SK-N-SH (cell line): ENCODE data around the gene ZBTB7A.

Source experiments
- FOXJ3 ChIP-seq: sonication (generic); formaldehyde crosslinking; IDR thresholded peaks from 2 replicates; pipeline ENCODE4 v1.5.1; 2020; ENCODE audit warnings: mild to moderate bottlenecking, missing genetic modification reagents
- RAD21 ChIP-seq: IDR thresholded peaks from 2 replicates; pipeline ENCODE4 v1.6.1; 2012; ENCODE audit warnings: mild to moderate bottlenecking, low read length
- RCOR1 ChIP-seq: fragments of 150-350 bp; IDR thresholded peaks from 2 replicates; pipeline ENCODE4 v1.6.1; 2017; ENCODE audit warnings: antibody characterized with exemption, low read length
- TF ChIP-seq, protein P1 (sequence below): fragments of 200-600 bp; sonication (generic); IDR thresholded peaks from 2 replicates; pipeline ENCODE4 v1.6.1; 2017; ENCODE audit warnings: antibody characterized with exemption, mild to moderate bottlenecking, moderate library complexity

DNA sequence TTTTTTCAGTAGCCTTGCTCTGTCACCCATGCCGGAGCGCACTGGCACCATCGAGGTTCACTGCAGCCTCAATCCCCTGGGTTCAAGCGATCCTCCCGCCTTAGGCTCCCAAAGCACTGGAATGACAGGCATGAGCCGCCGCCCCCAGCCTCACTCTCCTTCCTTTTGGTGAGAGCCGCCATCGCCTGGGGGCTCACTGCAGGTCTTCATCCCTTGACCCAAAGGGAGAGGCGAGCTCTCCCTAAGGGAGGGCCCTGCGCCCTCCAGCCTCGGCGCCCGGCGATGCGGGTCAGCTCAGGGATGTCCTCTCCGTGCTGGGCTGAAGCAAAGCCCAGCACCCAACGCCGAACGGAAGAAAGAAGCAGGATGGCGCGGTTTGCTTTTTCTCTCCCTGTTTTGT is 23.2 kb upstream of the ZBTB7A start:
- TF ChIP-seq FOXJ3 (CRISPR knock-in tag) (no peak), RAD21 (no peak), RCOR1 (no peak)
- TF ChIP-seq, protein P1, sequence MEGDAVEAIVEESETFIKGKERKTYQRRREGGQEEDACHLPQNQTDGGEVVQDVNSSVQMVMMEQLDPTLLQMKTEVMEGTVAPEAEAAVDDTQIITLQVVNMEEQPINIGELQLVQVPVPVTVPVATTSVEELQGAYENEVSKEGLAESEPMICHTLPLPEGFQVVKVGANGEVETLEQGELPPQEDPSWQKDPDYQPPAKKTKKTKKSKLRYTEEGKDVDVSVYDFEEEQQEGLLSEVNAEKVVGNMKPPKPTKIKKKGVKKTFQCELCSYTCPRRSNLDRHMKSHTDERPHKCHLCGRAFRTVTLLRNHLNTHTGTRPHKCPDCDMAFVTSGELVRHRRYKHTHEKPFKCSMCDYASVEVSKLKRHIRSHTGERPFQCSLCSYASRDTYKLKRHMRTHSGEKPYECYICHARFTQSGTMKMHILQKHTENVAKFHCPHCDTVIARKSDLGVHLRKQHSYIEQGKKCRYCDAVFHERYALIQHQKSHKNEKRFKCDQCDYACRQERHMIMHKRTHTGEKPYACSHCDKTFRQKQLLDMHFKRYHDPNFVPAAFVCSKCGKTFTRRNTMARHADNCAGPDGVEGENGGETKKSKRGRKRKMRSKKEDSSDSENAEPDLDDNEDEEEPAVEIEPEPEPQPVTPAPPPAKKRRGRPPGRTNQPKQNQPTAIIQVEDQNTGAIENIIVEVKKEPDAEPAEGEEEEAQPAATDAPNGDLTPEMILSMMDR: no peak
